ENCODE measurements around the gene FARS2. TPM values are rescaled to one million over a fixed set of nuclear protein-coding genes. Genes with fewer than 3 reads are reported as not detected.

The FARS2 gene
- total and polyA plus RNA-seq, 12 donors = 7.6 to 22.4 (median 20.8) TPM

GRCh38 chr6:5749651-5750215 lies 488.4 kb downstream of the FARS2 start:
- no peak for TF ChIP-seq CTCF (IDR thresholded peaks at IDR 0.05)
- intact Hi-C loops (cut with DNase I) = no loop called here
- 93 to 95% methylated on average over 9 of the region's 9 CpGs for WGBS, 2 donors
- ATAC-seq (no peak), DNase-seq (no peak)
- no peaks in the 10 kb centered on the region for H3K27me3 ChIP-seq
- peaks cover 0 to 4% (median 0%) of the 10 kb centered on the region in 9 donors for H3K36me3 ChIP-seq
- H3K4me1 ChIP-seq = peaks cover 2 to 43% (median 18%) of the 10 kb centered on the region in 9 donors
- H3K27ac ChIP-seq = no peak overlapping the region
- H3K9me3 ChIP-seq = peaks cover 0 to 19% (median 8%) of the 10 kb centered on the region in 11 donors
- H3K4me3 ChIP-seq = no peak overlapping the region

DNA sequence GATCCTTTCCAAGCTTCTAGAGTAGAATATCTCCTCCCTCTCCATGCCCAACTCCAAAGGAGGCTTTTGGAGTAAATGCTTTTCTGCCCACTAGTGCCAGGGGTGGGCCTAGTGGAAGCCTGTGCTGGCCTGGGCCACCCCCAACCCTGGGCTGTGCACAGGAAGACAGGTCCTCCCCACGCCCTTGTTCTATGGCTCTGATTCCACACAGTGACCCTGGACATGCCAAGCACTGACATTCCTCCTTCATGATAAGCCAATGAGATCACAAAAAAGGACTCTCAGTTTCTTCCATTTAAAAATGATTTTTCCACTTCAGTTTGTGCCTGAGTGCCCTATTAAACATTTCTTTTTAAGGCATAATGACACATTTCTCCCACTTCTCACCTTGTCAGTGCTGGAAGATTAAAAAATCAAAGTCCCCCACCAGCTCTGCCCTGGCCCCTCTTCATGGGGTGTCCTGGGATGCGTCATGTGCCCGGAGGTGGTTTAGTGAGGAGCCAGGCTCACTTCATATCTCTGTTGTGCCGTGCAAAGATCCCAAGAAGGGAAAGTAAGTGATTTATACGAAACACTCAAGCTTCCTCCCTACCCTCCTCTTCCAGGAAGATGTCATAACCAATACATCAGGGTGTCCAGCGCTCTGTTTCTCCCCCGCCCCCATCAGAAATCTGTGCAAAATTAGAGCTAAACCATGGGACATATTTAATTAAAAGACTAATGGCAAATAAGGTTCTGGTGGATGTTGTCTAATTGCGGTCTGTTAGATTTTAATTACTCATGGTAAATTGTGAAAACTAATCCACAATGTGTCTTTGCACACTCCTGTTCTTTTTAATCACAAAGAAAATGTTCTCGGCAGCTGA lies 490.4 kb downstream of the FARS2 start:
- peaks cover 0 to 4% (median 0%) of the 10 kb centered on the region in 9 donors for H3K36me3 ChIP-seq
- H3K9me3 ChIP-seq = peaks cover 0 to 32% (median 18%) of the 10 kb centered on the region in 11 donors
- H3K4me3 ChIP-seq = no peak overlapping the region
- peaks cover 0 to 33% (median 16%) of the 10 kb centered on the region in 9 donors for H3K4me1 ChIP-seq
- TF ChIP-seq CTCF (IDR thresholded peaks at IDR 0.05) = no peak
- peak overlapping the region in 5 of 10 donors; percentile 10 to 34 (median 26) for H3K27ac ChIP-seq
- intact Hi-C loops (cut with DNase I) = no loop called here
- ATAC-seq (peak in 4 of 8 donors; percentile 15 to 57 (median 32)), DNase-seq (no peak)
- no peaks in the 10 kb centered on the region for H3K27me3 ChIP-seq
- 60 to 70% methylated on average over 9 of the region's 9 CpGs for WGBS, 2 donors

DNA sequence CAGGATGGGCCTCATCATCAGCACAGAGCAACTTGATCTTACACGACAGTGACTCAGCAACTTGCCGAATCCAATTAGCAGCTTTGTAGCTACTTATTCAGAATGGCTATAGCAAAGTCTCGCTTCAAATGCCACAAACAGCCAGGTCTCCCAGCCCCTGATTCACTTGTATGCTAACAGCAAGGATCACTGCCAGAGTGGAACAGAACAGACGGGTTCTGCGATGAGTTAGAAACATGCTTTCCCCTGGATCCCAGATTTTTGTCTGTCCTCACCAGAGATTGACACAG lies 491.0 kb downstream of the FARS2 start:
- Histone ChIP-seq H3K9me3 (peaks cover 0 to 32% (median 18%) of the 10 kb centered on the region in 11 donors), H3K4me1 (peaks cover 0 to 27% (median 16%) of the 10 kb centered on the region in 9 donors), H3K27me3 (no peaks in the 10 kb centered on the region), H3K4me3 (no peak overlapping the region), H3K27ac (peak overlapping the region in 4 of 10 donors; percentile 12 to 34 (median 24)), H3K36me3 (peaks cover 0 to 4% (median 0%) of the 10 kb centered on the region in 9 donors)
- intact Hi-C loops (cut with DNase I) = no loop called here
- WGBS, 2 donors = 64 to 67% methylated on average over 5 of the region's 5 CpGs
- DNase-seq (no peak), ATAC-seq (peak in 6 of 8 donors; percentile 45 to 55 (median 50))
- TF ChIP-seq CTCF (IDR thresholded peaks at IDR 0.05) = no peak

GRCh38 chr6:5753209-5753608 lies 491.9 kb downstream of the FARS2 start:
- Histone ChIP-seq H3K36me3 (peaks cover 0 to 4% (median 0%) of the 10 kb centered on the region in 9 donors), H3K4me1 (peaks cover 0 to 26% (median 16%) of the 10 kb centered on the region in 9 donors), H3K27ac (peak overlapping the region in 2 of 10 donors; percentile 34 to 41), H3K9me3 (peaks cover 0 to 32% (median 18%) of the 10 kb centered on the region in 11 donors), H3K27me3 (no peaks in the 10 kb centered on the region), H3K4me3 (no peak overlapping the region)
- intact Hi-C loops (cut with DNase I) = no loop called here
- 61 to 73% methylated on average over 4 of the region's 4 CpGs for WGBS, 2 donors
- DNase-seq (no peak), ATAC-seq (peak in 1 of 8 donors; percentile 30)
- no peak for TF ChIP-seq CTCF (IDR thresholded peaks at IDR 0.05)

All from heart right ventricle (tissue), 16 donors.